Gastrocnemius medialis (tissue), 4 donors: Measurements from ENCODE around the gene TRPV6. TPM values are rescaled to one million over a fixed set of nuclear protein-coding genes. Genes with fewer than 3 reads are reported as not detected.

Experiments used
- ATAC-seq, 2 donors: fragments of 150-250 bp; one replicate each; pipeline ENCODE4 v1.9.1; 2016
- DNase-seq, 2 donors: peaks; one replicate each; pipeline ENCODE4 v3.0.0-alpha.2; 2019
- H3K27ac ChIP-seq, 4 donors: fragments of 200-600 bp; sonication (generic); 1 replicate in 1 of 4; 2 replicates in 3 of 4; pipeline ENCODE4 v1.5.1; 2016 to 2018; ENCODE audit warnings: mild to moderate bottlenecking in 2 of 4, moderate library complexity in 1 of 4
- H3K27me3 ChIP-seq, 3 donors: fragments of 200-600 bp; sonication (generic) in 2 of 3; 1 replicate in 1 of 3; 2 replicates in 2 of 3; pipeline versions ENCODE4 v1.5.1 to v1.6.0; 2016 to 2019; ENCODE audit warnings: mild to moderate bottlenecking in 1 of 3, moderate library complexity in 1 of 3
- H3K36me3 ChIP-seq, 2 donors: fragments of 200-600 bp; sonication (generic) in 1 of 2; one replicate each; pipeline ENCODE4 v1.5.1; 2017 to 2018
- H3K4me1 ChIP-seq, 2 donors: fragments of 200-600 bp; sonication (generic) in 1 of 2; one replicate each; pipeline ENCODE4 v1.5.1; 2016 to 2017; ENCODE audit warnings: mild to moderate bottlenecking in 2 of 2
- H3K4me3 ChIP-seq, 4 donors: fragments of 200-600 bp; sonication (generic) in 3 of 4; 1 replicate in 1 of 4; 2 replicates in 3 of 4; pipeline ENCODE4 v1.5.1; 2016 to 2019; ENCODE audit warnings: mild to moderate bottlenecking in 2 of 4
- H3K9me3 ChIP-seq, 3 donors: fragments of 200-600 bp; sonication (generic) in 2 of 3; 1 replicate in 1 of 3; 2 replicates in 2 of 3; pipeline ENCODE4 v1.5.1; 2016 to 2019
- POLR2A ChIP-seq, 2 donors: fragments of 450-650 bp; IDR thresholded peaks; one replicate each; pipeline ENCODE4 v1.6.1; 2017; ENCODE audit warnings: antibody characterized with exemption in 2 of 2, mild to moderate bottlenecking in 2 of 2, moderate library complexity in 2 of 2
- in situ Hi-C, 4 donors: fragments of 200-750 bp; cut with MboI; loops; one replicate each; pipeline versions ENCODE4 v1.15.0 to v1.8.0; 2017; ENCODE audit warnings: low sequenced_read_pairs in 4 of 4
- intact Hi-C: fragments of 100-400 bp; cut with DNase I; formaldehyde crosslinking; loops from one replicate; pipeline ENCODE4 v1.15.1; 2023; ENCODE audit warnings: low total_unique reads
- total RNA-seq, 4 donors: library from RNA; depleted of rRNA; stranded (reverse); fragments of >200 nt; gene quantifications; one replicate each; pipeline versions ENCODE4 v1.1.0 to v1.2.3, GENCODE V29; 2016
- TF ChIP-seq, protein P1 (sequence below), 5 experiments: fragments of 450-650 bp in 3 of 5; fragments of 200-600 bp in 2 of 5; sonication (generic) in 2 of 5; IDR thresholded peaks in 4 of 5; conservative IDR thresholded peaks in 1 of 5; 1 replicate in 4 of 5; 2 replicates in 1 of 5; pipeline ENCODE4 v1.5.1; 2016 to 2019; ENCODE audit warnings: antibody characterized with exemption in 5 of 5, mild to moderate bottlenecking in 3 of 5, moderate library complexity in 3 of 5

The TRPV6 gene
- total RNA-seq, 4 donors from 2014 or later: not detected

GRCh38 chr7:142898377-142899170 is 13.0 kb upstream of the TRPV6 start:
- ATAC-seq (no peak), DNase-seq (no peak)
- H3K4me1 ChIP-seq: no peaks in the 10 kb centered on the region
- no peaks in the 10 kb centered on the region for H3K9me3 ChIP-seq
- in situ Hi-C loops: no loop called here
- no peaks in the 10 kb centered on the region for H3K36me3 ChIP-seq
- no peaks in the 10 kb centered on the region for H3K27me3 ChIP-seq
- intact Hi-C loops: no loop called here
- no peak overlapping the region for H3K4me3 ChIP-seq
- TF ChIP-seq, protein P1, sequence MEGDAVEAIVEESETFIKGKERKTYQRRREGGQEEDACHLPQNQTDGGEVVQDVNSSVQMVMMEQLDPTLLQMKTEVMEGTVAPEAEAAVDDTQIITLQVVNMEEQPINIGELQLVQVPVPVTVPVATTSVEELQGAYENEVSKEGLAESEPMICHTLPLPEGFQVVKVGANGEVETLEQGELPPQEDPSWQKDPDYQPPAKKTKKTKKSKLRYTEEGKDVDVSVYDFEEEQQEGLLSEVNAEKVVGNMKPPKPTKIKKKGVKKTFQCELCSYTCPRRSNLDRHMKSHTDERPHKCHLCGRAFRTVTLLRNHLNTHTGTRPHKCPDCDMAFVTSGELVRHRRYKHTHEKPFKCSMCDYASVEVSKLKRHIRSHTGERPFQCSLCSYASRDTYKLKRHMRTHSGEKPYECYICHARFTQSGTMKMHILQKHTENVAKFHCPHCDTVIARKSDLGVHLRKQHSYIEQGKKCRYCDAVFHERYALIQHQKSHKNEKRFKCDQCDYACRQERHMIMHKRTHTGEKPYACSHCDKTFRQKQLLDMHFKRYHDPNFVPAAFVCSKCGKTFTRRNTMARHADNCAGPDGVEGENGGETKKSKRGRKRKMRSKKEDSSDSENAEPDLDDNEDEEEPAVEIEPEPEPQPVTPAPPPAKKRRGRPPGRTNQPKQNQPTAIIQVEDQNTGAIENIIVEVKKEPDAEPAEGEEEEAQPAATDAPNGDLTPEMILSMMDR (IDR thresholded peaks at IDR 0.05 in 4 of 5, conservative IDR thresholded peaks at IDR 0.05 in 1 of 5): no peak
- TF ChIP-seq POLR2A (IDR thresholded peaks at IDR 0.05): no peak
- no peak overlapping the region for H3K27ac ChIP-seq

DNA sequence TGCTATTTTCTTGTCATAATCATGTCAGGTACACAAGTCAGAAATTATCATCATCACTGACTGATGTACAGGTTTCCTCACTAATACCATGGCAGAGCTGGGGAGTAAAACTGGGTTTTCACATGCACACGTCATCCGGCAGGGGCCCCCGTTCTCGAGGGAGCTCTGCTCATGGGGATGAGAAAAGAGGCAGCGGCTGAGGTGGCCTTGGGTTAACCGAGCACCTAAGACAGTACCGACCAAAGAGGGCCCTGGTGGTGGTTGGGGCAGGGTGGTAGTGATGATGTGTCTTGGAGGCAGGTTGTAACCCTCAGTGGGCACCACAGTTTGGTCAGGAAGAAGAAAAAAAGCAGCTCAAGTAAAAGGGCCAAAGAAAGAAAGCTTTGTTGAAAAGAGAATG is 12.1 kb upstream of the TRPV6 start:
- no peak for TF ChIP-seq POLR2A (IDR thresholded peaks at IDR 0.05)
- TF ChIP-seq, protein P1 (IDR thresholded peaks at IDR 0.05 in 4 of 5, conservative IDR thresholded peaks at IDR 0.05 in 1 of 5): no peak
- no peaks in the 10 kb centered on the region for H3K4me1 ChIP-seq
- in situ Hi-C loops: no loop called here

GRCh38 chr7:142896741-142897379 is 11.3 kb upstream of the TRPV6 start:
- ATAC-seq (no peak), DNase-seq (no peak)
- in situ Hi-C loops: no loop called here
- Histone ChIP-seq H3K9me3 (no peaks in the 10 kb centered on the region), H3K36me3 (no peaks in the 10 kb centered on the region), H3K4me1 (no peaks in the 10 kb centered on the region), H3K27me3 (no peaks in the 10 kb centered on the region), H3K27ac (no peak overlapping the region), H3K4me3 (no peak overlapping the region)
- no peak for TF ChIP-seq POLR2A (IDR thresholded peaks at IDR 0.05)
- intact Hi-C loops: no loop called here

More for the DNA sequence above, 12.1 kb upstream of the TRPV6 start:
- no peak for ATAC-seq
- no peak overlapping the region for H3K4me3 ChIP-seq
- intact Hi-C loops: no loop called here
- no peak for DNase-seq
- H3K27me3 ChIP-seq: no peaks in the 10 kb centered on the region
- no peak overlapping the region for H3K27ac ChIP-seq
- H3K36me3 ChIP-seq: no peaks in the 10 kb centered on the region
- no peaks in the 10 kb centered on the region for H3K9me3 ChIP-seq

GRCh38 chr7:142896151-142896550 is 10.6 kb upstream of the TRPV6 start:
- H3K27ac ChIP-seq: no peak overlapping the region
- H3K9me3 ChIP-seq: no peaks in the 10 kb centered on the region
- peaks cover 0 to 4% (median 0%) of the 10 kb centered on the region in 3 donors for H3K27me3 ChIP-seq
- H3K4me1 ChIP-seq: no peaks in the 10 kb centered on the region
- no peak overlapping the region for H3K4me3 ChIP-seq
- H3K36me3 ChIP-seq: no peaks in the 10 kb centered on the region
- DNase-seq (no peak), ATAC-seq (no peak)
- TF ChIP-seq POLR2A (IDR thresholded peaks at IDR 0.05): no peak
- TF ChIP-seq, protein P1 (IDR thresholded peaks at IDR 0.05 in 4 of 5, conservative IDR thresholded peaks at IDR 0.05 in 1 of 5): no peak
- intact Hi-C loops: no loop called here
- in situ Hi-C loops: no loop called here

DNA sequence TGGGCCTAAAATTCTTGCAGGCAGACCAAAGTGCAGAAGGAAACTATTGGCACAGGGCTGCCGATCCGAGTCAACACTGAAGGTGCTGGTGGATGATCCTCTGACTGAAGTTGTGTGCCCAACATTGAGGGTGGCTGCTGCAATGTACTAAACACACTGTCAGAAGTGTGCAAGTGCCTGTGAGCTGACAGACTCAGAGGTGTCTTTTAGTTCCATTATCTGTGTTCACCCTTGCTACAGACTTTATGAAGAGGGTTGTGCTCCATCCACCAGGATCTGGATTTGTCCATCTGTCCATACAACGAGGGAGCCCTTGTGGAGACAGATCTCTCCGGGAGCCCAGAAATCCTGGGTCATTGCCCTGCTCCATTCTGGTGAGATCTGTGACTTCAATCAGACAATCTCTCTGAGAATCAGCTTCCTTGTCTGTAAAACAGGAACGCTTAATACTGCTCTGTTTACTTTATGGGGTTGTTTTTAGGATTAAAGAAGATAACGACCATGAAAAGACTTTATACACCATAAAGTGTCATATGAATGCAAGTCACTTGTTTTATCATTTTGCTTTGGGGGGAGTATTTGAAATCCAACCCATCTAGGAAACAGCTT is 9.5 kb upstream of the TRPV6 start:
- Histone ChIP-seq H3K4me1 (no peaks in the 10 kb centered on the region), H3K4me3 (no peak overlapping the region), H3K36me3 (no peaks in the 10 kb centered on the region), H3K9me3 (no peaks in the 10 kb centered on the region), H3K27ac (no peak overlapping the region), H3K27me3 (peaks cover 0 to 4% (median 0%) of the 10 kb centered on the region in 3 donors)
- intact Hi-C loops (no loop called here), in situ Hi-C loops (no loop called here)
- DNase-seq (no peak), ATAC-seq (no peak)
- TF ChIP-seq, protein P1 (IDR thresholded peaks at IDR 0.05 in 4 of 5, conservative IDR thresholded peaks at IDR 0.05 in 1 of 5): no peak
- no peak for TF ChIP-seq POLR2A (IDR thresholded peaks at IDR 0.05)
